AG10803 (cell line): ENCODE measurements around the gene GPR31.

ENCODE experiments used
- DNase-seq: peaks from one replicate; pipeline ENCODE4 v3.0.0; 2010; ENCODE audit warnings: low read depth
- H3K4me3 ChIP-seq: 2 replicates; pipeline ENCODE4 v1.5.1; 2011; ENCODE audit warnings: mild to moderate bottlenecking, low read length, control low read depth
- CTCF ChIP-seq: conservative IDR thresholded peaks from 2 replicates; pipeline ENCODE4 v1.5.1; 2011; ENCODE audit warnings: mild to moderate bottlenecking, low read length, control low read depth, inconsistent platforms

Gene GPR31

GRCh38 chr6:167113935-167114910, 43.6 kb downstream of the GPR31 start:
- TF ChIP-seq CTCF, result no peak
- no peak for DNase-seq
- no peak overlapping the region for H3K4me3 ChIP-seq

- no peak for DNase-seq
- TF ChIP-seq CTCF, result no peak
- H3K4me3 ChIP-seq, result no peak overlapping the region
These were observed 44.6 kb downstream of the GPR31 start for GRCh38 chr6:167113047-167113754.

- TF ChIP-seq CTCF, result no peak
- no peak for DNase-seq
These were observed 45.4 kb downstream of the GPR31 start for GRCh38 chr6:167112421-167112820.

GRCh38 chr6:167111597-167111996, 46.2 kb downstream of the GPR31 start:
- DNase-seq, result no peak
- no peak for TF ChIP-seq CTCF
- no peak overlapping the region for H3K4me3 ChIP-seq

More at GRCh38 chr6:167112421-167112820, 45.4 kb downstream of the GPR31 start:
- no peak overlapping the region for H3K4me3 ChIP-seq

- DNase-seq, result no peak
- no peak overlapping the region for H3K4me3 ChIP-seq
- no peak for TF ChIP-seq CTCF
These were observed 48.1 kb downstream of the GPR31 start for GRCh38 chr6:167109651-167110050.

GRCh38 chr6:167108278-167108677, 49.5 kb downstream of the GPR31 start:
- TF ChIP-seq CTCF, result no peak
- H3K4me3 ChIP-seq, result no peak overlapping the region
- no peak for DNase-seq
